BLaER1 treated with 17β-estradiol and CSF1 and Interleukin-3, amounts not matched to agents 10 nM and 100 nM (cell line): Measurements from ENCODE around the gene SCYL1.

Experiments used
- H3K27ac ChIP-seq, 11 experiments: shearing (Covaris generic); formaldehyde crosslinking; 2 replicates each; pipeline ENCODE4 v1.8.1; 2022
- H3K27me3 ChIP-seq, 11 experiments: shearing (Covaris generic); formaldehyde crosslinking; 2 replicates each; pipeline ENCODE4 v1.8.1; 2022
- H3K36me3 ChIP-seq, 11 experiments: shearing (Covaris generic); formaldehyde crosslinking; 2 replicates each; pipeline ENCODE4 v1.8.1; 2022
- H3K4me1 ChIP-seq, 10 experiments: shearing (Covaris generic); formaldehyde crosslinking; 2 replicates each; pipeline ENCODE4 v1.8.1; 2022
- H3K4me2 ChIP-seq, 11 experiments: shearing (Covaris generic); formaldehyde crosslinking; 2 replicates each; pipeline ENCODE4 v1.8.1; 2022
- H3K4me3 ChIP-seq, 10 experiments: shearing (Covaris generic); formaldehyde crosslinking; 2 replicates each; pipeline ENCODE4 v1.8.1; 2022
- H3K9ac ChIP-seq, 11 experiments: shearing (Covaris generic); formaldehyde crosslinking; 2 replicates each; pipeline ENCODE4 v1.8.1; 2022
- H3K9me3 ChIP-seq, 11 experiments: shearing (Covaris generic); formaldehyde crosslinking; replicated peaks in 1 of 11; 2 replicates each; pipeline ENCODE4 v1.8.1; 2022
- H4K20me1 ChIP-seq, 11 experiments: shearing (Covaris generic); formaldehyde crosslinking; 2 replicates each; pipeline ENCODE4 v1.8.1; 2022
- Cebpa-rat ChIP-seq, 11 experiments: shearing (Covaris generic); IDR thresholded peaks; 2 replicates each; pipeline ENCODE4 v1.8.1; 2022

The SCYL1 gene

GRCh38 chr11:65557280-65558001, 32.6 kb downstream of the SCYL1 start:
- Histone ChIP-seq H3K9me3 (no peaks in the 10 kb centered on the region), H3K9ac (peak overlapping the region; percentile 76 to 91 (median 86)), H3K4me1 (peaks cover 70 to 88% (median 84%) of the 10 kb centered on the region in 10 experiments), H3K4me3 (peak overlapping the region; percentile 49 to 75 (median 62)), H3K27ac (peak overlapping the region; percentile 73 to 93 (median 87); a peak in 20 of 22 replicates), H3K36me3 (0 out of 22 replicates have a peak, but pooled peaks cover 0 to 4% (median 0%) of the 10 kb centered on the region in 11 experiments), H3K27me3 (no peaks in the 10 kb centered on the region), H3K4me2 (peak overlapping the region; percentile 89 to 100 (median 99)), H4K20me1 (peaks cover 0 to 18% (median 5%) of the 10 kb centered on the region in 11 experiments; a peak in 8 of 22 replicates)
- TF ChIP-seq Cebpa-rat (IDR thresholded peaks at IDR 0.05), result no peak

GRCh38 chr11:65558002-65558929, 33.4 kb downstream of the SCYL1 start, which contains the start of gene LTBP3:
TSS of gene LTBP3 (minus strand) at chr11:65558359. CDS start at chr11:65557959, 400 bp downstream.
- H3K4me2 ChIP-seq, result peak within 1 kb of the TSS; percentile 89 to 100 (median 99)
- peak within 1 kb of the TSS; percentile 76 to 91 (median 86) for H3K9ac ChIP-seq
- TF ChIP-seq Cebpa-rat (IDR thresholded peaks at IDR 0.05), result no peak
- peak within 1 kb of the TSS; percentile 73 to 93 (median 87); a peak in 21 of 22 replicates for H3K27ac ChIP-seq
- peaks cover 63 to 86% (median 79%) of the 10 kb centered on the region in 10 experiments for H3K4me1 ChIP-seq
- H3K9me3 ChIP-seq, result no peaks in the 10 kb centered on the region
- H3K27me3 ChIP-seq, result no peaks in the 10 kb centered on the region
- H3K4me3 ChIP-seq, result peak within 1 kb of the TSS; percentile 49 to 75 (median 62)
- H3K36me3 ChIP-seq, result 0 out of 22 replicates have a peak, but pooled peaks cover 0 to 4% (median 0%) of the 10 kb centered on the region in 11 experiments
- peaks cover 0 to 12% (median 0%) of the 10 kb centered on the region in 11 experiments; a peak in 5 of 22 replicates for H4K20me1 ChIP-seq

GRCh38 chr11:65558930-65559509, 34.1 kb downstream of the SCYL1 start:
- no peak for TF ChIP-seq Cebpa-rat (IDR thresholded peaks at IDR 0.05)
- peak overlapping the region; percentile 76 to 91 (median 86) for H3K9ac ChIP-seq
- no peaks in the 10 kb centered on the region for H3K9me3 ChIP-seq
- 0 out of 22 replicates have a peak, but pooled peaks cover 0 to 1% (median 0%) of the 10 kb centered on the region in 11 experiments for H3K36me3 ChIP-seq
- H3K27ac ChIP-seq, result peak overlapping the region; percentile 73 to 93 (median 87); a peak in 21 of 22 replicates
- H3K4me2 ChIP-seq, result peak overlapping the region; percentile 89 to 100 (median 99)
- peaks cover 0 to 12% (median 0%) of the 10 kb centered on the region in 11 experiments; a peak in 5 of 22 replicates for H4K20me1 ChIP-seq
- no peaks in the 10 kb centered on the region for H3K27me3 ChIP-seq
- H3K4me1 ChIP-seq, result peaks cover 62 to 87% (median 79%) of the 10 kb centered on the region in 10 experiments
- H3K4me3 ChIP-seq, result peak overlapping the region; percentile 49 to 75 (median 62)

GRCh38 chr11:65559535-65559934, 34.7 kb downstream of the SCYL1 start:
- Histone ChIP-seq H3K4me3 (peak overlapping the region in 2 of 10 experiments; percentile 63 to 69; a peak in 3 of 20 replicates), H3K9ac (peak overlapping the region; percentile 76 to 91 (median 86); a peak in 17 of 22 replicates), H3K27ac (peak overlapping the region in 9 of 11 experiments; percentile 83 to 93 (median 89); a peak in 17 of 22 replicates)

GRCh38 chr11:65559951-65560537, 35.2 kb downstream of the SCYL1 start:
- H3K4me3 ChIP-seq, result no peak overlapping the region
- no peaks in the 10 kb centered on the region for H3K36me3 ChIP-seq
- no peaks in the 10 kb centered on the region for H3K9me3 ChIP-seq
- TF ChIP-seq Cebpa-rat (IDR thresholded peaks at IDR 0.05), result no peak
- peak overlapping the region in 8 of 11 experiments; percentile 85 to 91 (median 88); a peak in 10 of 22 replicates for H3K9ac ChIP-seq
- no peaks in the 10 kb centered on the region for H3K27me3 ChIP-seq
- peaks cover 62 to 87% (median 79%) of the 10 kb centered on the region in 10 experiments for H3K4me1 ChIP-seq
- H3K27ac ChIP-seq, result peak overlapping the region in 7 of 11 experiments; percentile 18 to 93 (median 89); a peak in 9 of 22 replicates
- H3K4me2 ChIP-seq, result peak overlapping the region; percentile 6 to 100 (median 99); a peak in 20 of 22 replicates
- H4K20me1 ChIP-seq, result peaks cover 0 to 9% (median 0%) of the 10 kb centered on the region in 11 experiments; a peak in 5 of 22 replicates

More at GRCh38 chr11:65559535-65559934, 34.7 kb downstream of the SCYL1 start:
- no peaks in the 10 kb centered on the region for H3K9me3 ChIP-seq
- TF ChIP-seq Cebpa-rat (IDR thresholded peaks at IDR 0.05), result no peak
- peaks cover 0 to 12% (median 0%) of the 10 kb centered on the region in 11 experiments; a peak in 5 of 22 replicates for H4K20me1 ChIP-seq
- H3K4me1 ChIP-seq, result peaks cover 62 to 87% (median 79%) of the 10 kb centered on the region in 10 experiments
- peak overlapping the region; percentile 89 to 100 (median 99); a peak in 20 of 22 replicates for H3K4me2 ChIP-seq
- no peaks in the 10 kb centered on the region for H3K27me3 ChIP-seq
- no peaks in the 10 kb centered on the region for H3K36me3 ChIP-seq

- peaks cover 0 to 1% (median 0%) of the 10 kb centered on the region in 11 experiments; a peak in 1 of 22 replicates for H4K20me1 ChIP-seq
- H3K4me3 ChIP-seq, result no peak overlapping the region
Observed at GRCh38 chr11:65560555-65561418, 35.9 kb downstream of the SCYL1 start.

GRCh38 chr11:65562020-65562419, 37.1 kb downstream of the SCYL1 start:
- no peak overlapping the region for H3K4me3 ChIP-seq
- no peak overlapping the region for H3K9ac ChIP-seq
- no peaks in the 10 kb centered on the region for H3K36me3 ChIP-seq
- H3K27me3 ChIP-seq, result no peaks in the 10 kb centered on the region
- H4K20me1 ChIP-seq, result no peaks in the 10 kb centered on the region
- no peaks in the 10 kb centered on the region for H3K9me3 ChIP-seq
- peak overlapping the region in 1 of 11 experiments; percentile 37; a peak in 1 of 22 replicates for H3K27ac ChIP-seq
- peaks cover 62 to 87% (median 79%) of the 10 kb centered on the region in 10 experiments for H3K4me1 ChIP-seq
- TF ChIP-seq Cebpa-rat (IDR thresholded peaks at IDR 0.05), result no peak
- peak overlapping the region in 1 of 11 experiments; percentile 99; a peak in 1 of 22 replicates for H3K4me2 ChIP-seq

More at GRCh38 chr11:65560555-65561418, 35.9 kb downstream of the SCYL1 start:
- no peaks in the 10 kb centered on the region for H3K9me3 ChIP-seq
- peak overlapping the region in 8 of 11 experiments; percentile 18 to 93 (median 88); a peak in 11 of 22 replicates for H3K27ac ChIP-seq
- H3K4me1 ChIP-seq, result peaks cover 62 to 87% (median 79%) of the 10 kb centered on the region in 10 experiments
- no peaks in the 10 kb centered on the region for H3K27me3 ChIP-seq
- peak overlapping the region; percentile 6 to 100 (median 99); a peak in 21 of 22 replicates for H3K4me2 ChIP-seq
- H3K9ac ChIP-seq, result peak overlapping the region in 7 of 11 experiments; percentile 3 to 88 (median 32); a peak in 7 of 22 replicates
- no peak for TF ChIP-seq Cebpa-rat (IDR thresholded peaks at IDR 0.05)
- no peaks in the 10 kb centered on the region for H3K36me3 ChIP-seq
